GM23338 (cell line): ENCODE results near the gene C11orf71. TPM values are rescaled to one million over a fixed set of nuclear protein-coding genes. Genes with fewer than 3 reads are reported as not detected.

Experiments
- ATAC-seq: fragments of 200-7000 bp; cut with Tn5 transposase; 3 replicates; pipeline ENCODE4 v1.9.1; 2020
- DNase-seq: peaks from one replicate; pipeline ENCODE4 v3.0.0-alpha.2; 2015; ENCODE audit warnings: low spot score
- H2AFZ ChIP-seq: fragments of 200-600 bp; sonication (generic); 2 replicates; pipeline ENCODE4 v1.8.0; 2016; ENCODE audit warnings: antibody characterized with exemption, mild to moderate bottlenecking, moderate library complexity
- H3F3A ChIP-seq: fragments of 200-600 bp; sonication (generic); replicated peaks from 2 replicates; pipeline ENCODE4 v1.8.0; 2017; ENCODE audit warnings: antibody characterized with exemption, mixed run types, low read depth
- H3K27ac ChIP-seq: fragments of 200-600 bp; sonication (generic); 2 replicates; pipeline ENCODE4 v1.6.1; 2016; ENCODE audit warnings: low read depth
- H3K27me3 ChIP-seq: fragments of 200-600 bp; sonication (generic); 2 replicates; pipeline ENCODE4 v1.8.0; 2016; ENCODE audit warnings: mild to moderate bottlenecking, mixed run types, moderate library complexity; ENCODE audit not compliant: insufficient read depth
- H3K36me3 ChIP-seq: fragments of 200-600 bp; sonication (generic); 2 replicates; pipeline ENCODE4 v1.8.0; 2016; ENCODE audit warnings: mild to moderate bottlenecking; ENCODE audit not compliant: insufficient read depth
- H3K4me1 ChIP-seq: fragments of 200-600 bp; sonication (generic); 2 replicates; pipeline ENCODE4 v1.8.0; 2016; ENCODE audit warnings: mild to moderate bottlenecking, moderate library complexity; ENCODE audit not compliant: insufficient read depth
- H3K4me2 ChIP-seq: fragments of 200-600 bp; sonication (generic); 2 replicates; pipeline ENCODE4 v1.7.1; 2017; ENCODE audit warnings: mixed run types
- H3K4me3 ChIP-seq: fragments of 200-600 bp; sonication (generic); 2 replicates; pipeline ENCODE4 v1.6.1; 2016; ENCODE audit warnings: mixed run types
- H3K79me2 ChIP-seq: fragments of 200-600 bp; sonication (generic); replicated peaks from 2 replicates; pipeline ENCODE4 v1.8.0; 2017; ENCODE audit warnings: mild to moderate bottlenecking; ENCODE audit not compliant: insufficient read depth
- H3K9me2 ChIP-seq: fragments of 200-600 bp; sonication (generic); 2 replicates; pipeline ENCODE4 v1.8.0; 2017; ENCODE audit not compliant: insufficient read depth
- H4K20me1 ChIP-seq: fragments of 200-600 bp; sonication (generic); replicated peaks from 2 replicates; pipeline ENCODE4 v1.8.0; 2017; ENCODE audit warnings: mild to moderate bottlenecking; ENCODE audit not compliant: insufficient read depth
- H3K27ac Mint-ChIP-seq: 2 replicates; pipeline ENCODE4 v1.8.0; 2020; ENCODE audit warnings: inconsistent platforms, mild to moderate bottlenecking, moderate library complexity, mixed read lengths
- H3K27me3 Mint-ChIP-seq: 3 replicates; pipeline ENCODE4 v1.8.0; 2022; ENCODE audit warnings: low read depth, mild to moderate bottlenecking, moderate library complexity, mixed read lengths, inconsistent platforms; ENCODE audit not compliant: insufficient read depth, poor library complexity
- H3K36me3 Mint-ChIP-seq: 3 replicates; pipeline ENCODE4 v1.8.0; 2021; ENCODE audit warnings: low read depth, mild to moderate bottlenecking, inconsistent platforms, moderate library complexity, mixed read lengths
- H3K4me1 Mint-ChIP-seq: 3 replicates; pipeline ENCODE4 v1.8.0; 2020; ENCODE audit warnings: mild to moderate bottlenecking, inconsistent platforms, mixed read lengths
- H3K4me3 Mint-ChIP-seq: 3 replicates; pipeline ENCODE4 v1.8.0; 2021; ENCODE audit warnings: moderate library complexity, mild to moderate bottlenecking, inconsistent platforms, mixed read lengths
- H3K9me3 Mint-ChIP-seq: 3 replicates; pipeline ENCODE4 v1.8.0; 2020; ENCODE audit warnings: moderate library complexity, mild to moderate bottlenecking, inconsistent platforms, mixed read lengths
- CREB1 ChIP-seq: fragments of 250-450 bp; sonication (Bioruptor Pico); IDR thresholded peaks from 2 replicates; pipeline ENCODE4 v1.5.0; 2020; ENCODE audit warnings: low read depth, mild to moderate bottlenecking, moderate library complexity
- EZH2 ChIP-seq: fragments of 200-600 bp; sonication (generic); IDR thresholded peaks from one replicate; pipeline ENCODE4 v1.8.0; 2017; ENCODE audit warnings: antibody characterized with exemption, mild to moderate bottlenecking, low read depth; ENCODE audit not compliant: unreplicated experiment
- EZH2phosphoT487 ChIP-seq: fragments of 200-600 bp; sonication (generic); IDR thresholded peaks from one replicate; pipeline ENCODE4 v1.8.1; 2018; ENCODE audit warnings: antibody characterized with exemption; ENCODE audit not compliant: unreplicated experiment
- JUNB ChIP-seq: IDR thresholded peaks from one replicate; pipeline ENCODE4 v1.6.1; 2016; ENCODE audit warnings: antibody characterized with exemption; ENCODE audit not compliant: unreplicated experiment
- NANOG ChIP-seq: IDR thresholded peaks from 2 replicates; pipeline ENCODE4 v1.6.1; 2016; ENCODE audit warnings: antibody characterized with exemption, borderline replicate concordance
- POLR2AphosphoS5 ChIP-seq: IDR thresholded peaks from 2 replicates; pipeline ENCODE4 v1.6.1; 2016; ENCODE audit warnings: antibody characterized with exemption, low read depth
- REST ChIP-seq: IDR thresholded peaks from one replicate; pipeline ENCODE4 v1.6.1; 2018; ENCODE audit warnings: antibody characterized with exemption; ENCODE audit not compliant: unreplicated experiment
- STAT1 ChIP-seq: IDR thresholded peaks from one replicate; pipeline ENCODE4 v1.6.1; 2016; ENCODE audit warnings: antibody characterized with exemption; ENCODE audit not compliant: unreplicated experiment
- ZNF114 ChIP-seq: fragments of 250-450 bp; sonication (Bioruptor Pico); IDR thresholded peaks from 2 replicates; pipeline ENCODE4 v1.5.0; 2020; ENCODE audit warnings: mild to moderate bottlenecking, moderate library complexity
- ZNF331 ChIP-seq: fragments of 250-450 bp; sonication (Bioruptor Pico); IDR thresholded peaks from 2 replicates; pipeline ENCODE4 v1.5.0; 2020; ENCODE audit warnings: low read depth, mild to moderate bottlenecking, moderate library complexity
- polyA plus RNA-seq: library from polyadenylated mRNA; unstranded; fragments of >200 nt; fragmentation: Nextera tagmentation; extraction: Ambion mirVana; gene quantifications from 2 replicates; pipeline ENCODE4 v1.2.1, GENCODE V29; 2016
- total RNA-seq: library from RNA; depleted of rRNA; stranded (reverse); fragments of >200 nt; shearing (Covaris generic); gene quantifications from 2 replicates; pipeline ENCODE4 v1.2.3, GENCODE V29; 2014
- TF ChIP-seq, protein P1 (sequence below): IDR thresholded peaks from 2 replicates; pipeline ENCODE4 v1.6.1; 2016; ENCODE audit warnings: antibody characterized with exemption
- TF ChIP-seq, protein P2 (sequence below): fragments of 250-450 bp; sonication (Bioruptor Pico); IDR thresholded peaks from 2 replicates; pipeline ENCODE4 v1.5.0; 2020; ENCODE audit warnings: mild to moderate bottlenecking, moderate library complexity
- TF ChIP-seq, protein P3 (sequence below), 2 experiments: fragments of 200-600 bp in 1 of 2; sonication (generic) in 1 of 2; conservative IDR thresholded peaks; 2 replicates each; pipeline versions ENCODE4 v1.5.1 to v1.6.1; 2016 to 2017; ENCODE audit warnings: antibody characterized with exemption in 2 of 2, low read depth in 2 of 2, mild to moderate bottlenecking in 2 of 2, moderate library complexity in 1 of 2

Gene C11orf71
- total and polyA plus RNA-seq, 2 experiments from 2014 or later, result 5.8 to 8.7 TPM

GRCh38 chr11:114412946-114413345, 12.6 kb upstream of the C11orf71 start:
- ATAC-seq, result no peak

More at GRCh38 chr11:114412946-114413345, 12.6 kb upstream of the C11orf71 start:
- H3K36me3 ChIP-seq, result peaks cover 3% of the 10 kb centered on the region; the same call in 1 of the 2 replicates
- no peak overlapping the region for H3K27ac ChIP-seq
- no peaks in the 10 kb centered on the region for H3F3A ChIP-seq
- no peaks in the 10 kb centered on the region for H3K27me3 ChIP-seq
- Mint-ChIP-seq H3K27me3 (peaks cover 4% of the 10 kb centered on the region), H3K4me3 (no peak overlapping the region), H3K9me3 (no peaks in the 10 kb centered on the region), H3K36me3 (peaks cover 33% of the 10 kb centered on the region; the same call in 2 of the 3 replicates), H3K27ac (no peak overlapping the region), H3K4me1 (peaks cover 12% of the 10 kb centered on the region)
- peaks cover 18% of the 10 kb centered on the region; the same call in 1 of the 2 replicates for H3K4me1 ChIP-seq
- TF ChIP-seq, protein P1, sequence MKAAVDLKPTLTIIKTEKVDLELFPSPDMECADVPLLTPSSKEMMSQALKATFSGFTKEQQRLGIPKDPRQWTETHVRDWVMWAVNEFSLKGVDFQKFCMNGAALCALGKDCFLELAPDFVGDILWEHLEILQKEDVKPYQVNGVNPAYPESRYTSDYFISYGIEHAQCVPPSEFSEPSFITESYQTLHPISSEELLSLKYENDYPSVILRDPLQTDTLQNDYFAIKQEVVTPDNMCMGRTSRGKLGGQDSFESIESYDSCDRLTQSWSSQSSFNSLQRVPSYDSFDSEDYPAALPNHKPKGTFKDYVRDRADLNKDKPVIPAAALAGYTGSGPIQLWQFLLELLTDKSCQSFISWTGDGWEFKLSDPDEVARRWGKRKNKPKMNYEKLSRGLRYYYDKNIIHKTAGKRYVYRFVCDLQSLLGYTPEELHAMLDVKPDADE, result no peak
- TF ChIP-seq, protein P2, sequence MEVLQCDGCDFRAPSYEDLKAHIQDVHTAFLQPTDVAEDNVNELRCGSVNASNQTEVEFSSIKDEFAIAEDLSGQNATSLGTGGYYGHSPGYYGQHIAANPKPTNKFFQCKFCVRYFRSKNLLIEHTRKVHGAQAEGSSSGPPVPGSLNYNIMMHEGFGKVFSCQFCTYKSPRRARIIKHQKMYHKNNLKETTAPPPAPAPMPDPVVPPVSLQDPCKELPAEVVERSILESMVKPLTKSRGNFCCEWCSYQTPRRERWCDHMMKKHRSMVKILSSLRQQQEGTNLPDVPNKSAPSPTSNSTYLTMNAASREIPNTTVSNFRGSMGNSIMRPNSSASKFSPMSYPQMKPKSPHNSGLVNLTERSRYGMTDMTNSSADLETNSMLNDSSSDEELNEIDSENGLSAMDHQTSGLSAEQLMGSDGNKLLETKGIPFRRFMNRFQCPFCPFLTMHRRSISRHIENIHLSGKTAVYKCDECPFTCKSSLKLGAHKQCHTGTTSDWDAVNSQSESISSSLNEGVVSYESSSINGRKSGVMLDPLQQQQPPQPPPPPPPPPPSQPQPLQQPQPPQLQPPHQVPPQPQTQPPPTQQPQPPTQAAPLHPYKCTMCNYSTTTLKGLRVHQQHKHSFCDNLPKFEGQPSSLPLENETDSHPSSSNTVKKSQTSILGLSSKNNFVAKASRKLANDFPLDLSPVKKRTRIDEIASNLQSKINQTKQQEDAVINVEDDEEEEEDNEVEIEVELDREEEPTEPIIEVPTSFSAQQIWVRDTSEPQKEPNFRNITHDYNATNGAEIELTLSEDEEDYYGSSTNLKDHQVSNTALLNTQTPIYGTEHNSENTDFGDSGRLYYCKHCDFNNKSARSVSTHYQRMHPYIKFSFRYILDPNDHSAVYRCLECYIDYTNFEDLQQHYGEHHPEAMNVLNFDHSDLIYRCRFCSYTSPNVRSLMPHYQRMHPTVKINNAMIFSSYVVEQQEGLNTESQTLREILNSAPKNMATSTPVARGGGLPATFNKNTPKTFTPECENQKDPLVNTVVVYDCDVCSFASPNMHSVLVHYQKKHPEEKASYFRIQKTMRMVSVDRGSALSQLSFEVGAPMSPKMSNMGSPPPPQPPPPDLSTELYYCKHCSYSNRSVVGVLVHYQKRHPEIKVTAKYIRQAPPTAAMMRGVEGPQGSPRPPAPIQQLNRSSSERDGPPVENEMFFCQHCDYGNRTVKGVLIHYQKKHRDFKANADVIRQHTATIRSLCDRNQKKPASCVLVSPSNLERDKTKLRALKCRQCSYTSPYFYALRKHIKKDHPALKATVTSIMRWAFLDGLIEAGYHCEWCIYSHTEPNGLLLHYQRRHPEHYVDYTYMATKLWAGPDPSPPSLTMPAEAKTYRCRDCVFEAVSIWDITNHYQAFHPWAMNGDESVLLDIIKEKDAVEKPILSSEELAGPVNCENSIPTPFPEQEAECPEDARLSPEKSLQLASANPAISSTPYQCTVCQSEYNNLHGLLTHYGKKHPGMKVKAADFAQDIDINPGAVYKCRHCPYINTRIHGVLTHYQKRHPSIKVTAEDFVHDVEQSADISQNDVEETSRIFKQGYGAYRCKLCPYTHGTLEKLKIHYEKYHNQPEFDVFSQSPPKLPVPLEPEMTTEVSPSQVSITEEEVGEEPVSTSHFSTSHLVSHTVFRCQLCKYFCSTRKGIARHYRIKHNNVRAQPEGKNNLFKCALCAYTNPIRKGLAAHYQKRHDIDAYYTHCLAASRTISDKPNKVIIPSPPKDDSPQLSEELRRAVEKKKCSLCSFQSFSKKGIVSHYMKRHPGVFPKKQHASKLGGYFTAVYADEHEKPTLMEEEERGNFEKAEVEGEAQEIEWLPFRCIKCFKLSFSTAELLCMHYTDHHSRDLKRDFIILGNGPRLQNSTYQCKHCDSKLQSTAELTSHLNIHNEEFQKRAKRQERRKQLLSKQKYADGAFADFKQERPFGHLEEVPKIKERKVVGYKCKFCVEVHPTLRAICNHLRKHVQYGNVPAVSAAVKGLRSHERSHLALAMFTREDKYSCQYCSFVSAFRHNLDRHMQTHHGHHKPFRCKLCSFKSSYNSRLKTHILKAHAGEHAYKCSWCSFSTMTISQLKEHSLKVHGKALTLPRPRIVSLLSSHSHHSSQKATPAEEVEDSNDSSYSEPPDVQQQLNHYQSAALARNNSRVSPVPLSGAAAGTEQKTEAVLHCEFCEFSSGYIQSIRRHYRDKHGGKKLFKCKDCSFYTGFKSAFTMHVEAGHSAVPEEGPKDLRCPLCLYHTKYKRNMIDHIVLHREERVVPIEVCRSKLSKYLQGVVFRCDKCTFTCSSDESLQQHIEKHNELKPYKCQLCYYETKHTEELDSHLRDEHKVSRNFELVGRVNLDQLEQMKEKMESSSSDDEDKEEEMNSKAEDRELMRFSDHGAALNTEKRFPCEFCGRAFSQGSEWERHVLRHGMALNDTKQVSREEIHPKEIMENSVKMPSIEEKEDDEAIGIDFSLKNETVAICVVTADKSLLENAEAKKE (CRISPR knock-in tag), result no peak
- no peak for TF ChIP-seq JUNB
- TF ChIP-seq NANOG, result no peak
- no peak for TF ChIP-seq ZNF331 (CRISPR knock-in tag)
- no peak for TF ChIP-seq REST
- TF ChIP-seq EZH2, result no peak
- TF ChIP-seq POLR2AphosphoS5, result no peak
- TF ChIP-seq CREB1 (CRISPR knock-in tag), result no peak
- no peak for TF ChIP-seq EZH2phosphoT487
- TF ChIP-seq, protein P3, sequence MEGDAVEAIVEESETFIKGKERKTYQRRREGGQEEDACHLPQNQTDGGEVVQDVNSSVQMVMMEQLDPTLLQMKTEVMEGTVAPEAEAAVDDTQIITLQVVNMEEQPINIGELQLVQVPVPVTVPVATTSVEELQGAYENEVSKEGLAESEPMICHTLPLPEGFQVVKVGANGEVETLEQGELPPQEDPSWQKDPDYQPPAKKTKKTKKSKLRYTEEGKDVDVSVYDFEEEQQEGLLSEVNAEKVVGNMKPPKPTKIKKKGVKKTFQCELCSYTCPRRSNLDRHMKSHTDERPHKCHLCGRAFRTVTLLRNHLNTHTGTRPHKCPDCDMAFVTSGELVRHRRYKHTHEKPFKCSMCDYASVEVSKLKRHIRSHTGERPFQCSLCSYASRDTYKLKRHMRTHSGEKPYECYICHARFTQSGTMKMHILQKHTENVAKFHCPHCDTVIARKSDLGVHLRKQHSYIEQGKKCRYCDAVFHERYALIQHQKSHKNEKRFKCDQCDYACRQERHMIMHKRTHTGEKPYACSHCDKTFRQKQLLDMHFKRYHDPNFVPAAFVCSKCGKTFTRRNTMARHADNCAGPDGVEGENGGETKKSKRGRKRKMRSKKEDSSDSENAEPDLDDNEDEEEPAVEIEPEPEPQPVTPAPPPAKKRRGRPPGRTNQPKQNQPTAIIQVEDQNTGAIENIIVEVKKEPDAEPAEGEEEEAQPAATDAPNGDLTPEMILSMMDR (conservative IDR thresholded peaks at IDR 0.05; ENCODE audit: low read depth in 2 of 2), result no peak
- no peak for TF ChIP-seq ZNF114
- no peak for TF ChIP-seq STAT1
- H3K9me2 ChIP-seq, result no peaks in the 10 kb centered on the region
- peak; percentile 11 for DNase-seq
- no peak overlapping the region for H2AFZ ChIP-seq
- no peaks in the 10 kb centered on the region for H4K20me1 ChIP-seq
- no peaks in the 10 kb centered on the region for H3K79me2 ChIP-seq
- H3K4me2 ChIP-seq, result no peak overlapping the region
- H3K4me3 ChIP-seq, result no peak overlapping the region
